ENCODE data around the gene EDEM3.
A peak's percentile ranks its signal among the peaks of the same experiment; 100 is the strongest.
"Not testable (repeated sequence)": the region's sequence is repeated elsewhere in the genome, so short reads cannot be mapped to it uniquely, and the experiment has no call there.

The EDEM3 gene, protein sequence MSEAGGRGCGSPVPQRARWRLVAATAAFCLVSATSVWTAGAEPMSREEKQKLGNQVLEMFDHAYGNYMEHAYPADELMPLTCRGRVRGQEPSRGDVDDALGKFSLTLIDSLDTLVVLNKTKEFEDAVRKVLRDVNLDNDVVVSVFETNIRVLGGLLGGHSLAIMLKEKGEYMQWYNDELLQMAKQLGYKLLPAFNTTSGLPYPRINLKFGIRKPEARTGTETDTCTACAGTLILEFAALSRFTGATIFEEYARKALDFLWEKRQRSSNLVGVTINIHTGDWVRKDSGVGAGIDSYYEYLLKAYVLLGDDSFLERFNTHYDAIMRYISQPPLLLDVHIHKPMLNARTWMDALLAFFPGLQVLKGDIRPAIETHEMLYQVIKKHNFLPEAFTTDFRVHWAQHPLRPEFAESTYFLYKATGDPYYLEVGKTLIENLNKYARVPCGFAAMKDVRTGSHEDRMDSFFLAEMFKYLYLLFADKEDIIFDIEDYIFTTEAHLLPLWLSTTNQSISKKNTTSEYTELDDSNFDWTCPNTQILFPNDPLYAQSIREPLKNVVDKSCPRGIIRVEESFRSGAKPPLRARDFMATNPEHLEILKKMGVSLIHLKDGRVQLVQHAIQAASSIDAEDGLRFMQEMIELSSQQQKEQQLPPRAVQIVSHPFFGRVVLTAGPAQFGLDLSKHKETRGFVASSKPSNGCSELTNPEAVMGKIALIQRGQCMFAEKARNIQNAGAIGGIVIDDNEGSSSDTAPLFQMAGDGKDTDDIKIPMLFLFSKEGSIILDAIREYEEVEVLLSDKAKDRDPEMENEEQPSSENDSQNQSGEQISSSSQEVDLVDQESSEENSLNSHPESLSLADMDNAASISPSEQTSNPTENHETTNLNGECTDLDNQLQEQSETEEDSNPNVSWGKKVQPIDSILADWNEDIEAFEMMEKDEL

DNA sequence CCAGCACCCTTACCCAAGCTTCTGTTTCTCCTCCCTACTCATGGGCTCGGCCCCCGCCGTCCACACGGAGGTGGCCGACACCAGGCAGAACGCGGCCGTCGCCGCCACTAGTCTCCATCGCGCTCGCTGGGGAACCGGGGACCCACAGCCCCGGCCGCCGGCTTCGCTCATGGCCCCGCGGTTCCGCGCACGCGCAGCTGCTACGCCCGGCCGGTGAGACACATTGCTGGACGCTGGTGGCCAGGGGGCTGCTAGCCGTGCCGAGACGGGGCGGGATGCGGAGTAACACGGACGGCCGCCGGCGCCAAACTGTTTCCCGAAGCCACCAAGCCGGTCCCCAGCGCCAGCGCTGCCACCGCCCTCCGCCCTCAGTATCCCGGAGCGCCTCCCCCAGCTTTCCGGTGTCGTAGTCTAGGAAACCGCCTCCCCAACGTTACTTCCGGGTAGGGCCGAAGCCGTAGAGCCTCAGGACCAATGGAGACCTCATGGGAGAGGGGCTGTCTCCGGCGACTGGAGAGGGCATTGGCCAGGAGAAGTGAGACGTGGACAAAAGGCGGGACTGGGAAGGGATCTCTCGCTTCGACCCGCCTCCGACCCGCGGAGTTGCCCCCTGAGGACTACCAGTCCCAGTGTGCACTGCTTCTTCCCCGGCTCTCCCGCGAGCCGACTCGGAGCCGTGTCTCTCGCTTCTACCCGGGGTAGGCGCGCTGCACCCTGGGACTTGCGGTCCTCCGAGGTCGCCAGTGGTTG is at the start of gene EDEM3:
Gene EDEM3, minus strand, starts transcription at position 383 of the 750 bp plus-strand sequence. Its CDS starts 212 bp downstream, at position 171.
- peak; percentile 100 for DNase-seq

DNA sequence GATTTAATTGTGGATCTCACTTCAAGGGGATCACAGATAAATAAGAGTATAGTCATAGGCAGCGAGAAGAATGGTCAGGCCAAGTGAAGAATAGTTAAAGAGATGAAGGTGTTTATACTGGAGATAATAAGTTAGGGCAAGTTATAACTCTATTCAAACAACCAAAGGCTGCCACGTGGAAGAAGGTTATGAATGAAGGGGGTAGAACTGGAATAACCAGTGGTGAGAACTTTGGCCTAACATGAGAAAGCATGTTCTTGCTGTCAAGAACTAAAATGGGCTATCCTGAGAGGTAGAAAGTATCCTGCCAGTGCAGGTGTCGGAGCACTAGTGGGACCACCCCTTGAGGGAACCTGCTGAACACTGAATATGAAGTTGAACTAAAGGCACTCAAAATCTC is 49.6 kb upstream of the EDEM3 start:
- DNase-seq = no peak

DNA sequence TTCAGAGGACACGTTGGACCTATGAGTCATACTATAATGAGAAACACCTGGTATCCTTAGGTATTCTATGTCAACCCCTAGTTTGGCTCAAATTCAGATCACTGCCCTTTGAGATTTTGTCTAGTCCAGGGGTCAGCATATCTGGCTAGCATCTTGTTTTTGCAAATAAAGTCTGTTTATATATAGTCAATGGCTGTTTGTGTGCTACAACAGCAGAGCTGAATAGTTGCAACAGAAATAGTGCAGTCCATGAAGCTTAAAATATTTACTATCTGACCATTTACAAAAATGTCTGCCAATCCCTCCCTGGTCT is 48.5 kb upstream of the EDEM3 start:
- DNase-seq = no peak

DNA sequence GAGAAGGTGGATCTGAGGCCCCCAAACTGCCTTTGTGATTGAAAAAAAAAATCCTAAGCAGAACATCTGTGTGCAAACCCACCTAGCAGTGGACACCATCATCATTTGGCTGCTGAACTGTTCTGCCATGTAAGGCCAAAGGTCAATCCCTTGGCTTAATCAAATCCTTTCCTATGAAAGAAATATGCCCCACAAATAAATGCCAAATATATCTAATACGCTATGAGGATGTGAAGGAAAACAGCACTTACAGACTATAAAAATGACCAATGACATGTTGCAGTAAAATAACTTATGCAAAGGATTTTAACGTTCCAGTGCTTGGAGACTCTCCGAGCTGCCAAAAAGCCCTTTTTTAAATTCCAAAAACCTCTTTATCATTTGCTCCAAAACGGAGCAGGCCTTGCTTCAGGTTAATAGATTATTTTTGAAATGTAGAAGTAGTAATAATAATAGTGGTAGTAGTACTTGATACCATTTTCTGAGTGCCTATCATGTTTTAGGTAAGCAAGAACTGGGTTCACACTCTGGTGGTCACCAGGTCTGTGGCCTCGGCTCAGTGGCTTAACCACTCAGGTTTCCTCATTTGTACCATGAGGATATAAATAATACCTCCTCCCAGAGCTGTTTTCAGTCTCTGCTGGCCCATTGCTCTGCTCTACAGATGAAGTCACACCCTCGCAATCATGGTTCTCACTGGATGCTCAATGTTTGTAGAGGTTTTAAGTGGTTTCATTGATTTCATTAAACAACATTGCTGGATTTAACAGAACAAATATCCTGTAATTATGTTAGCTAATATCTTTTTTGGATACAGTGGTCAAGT is 47.9 kb upstream of the EDEM3 start:
- no peak for DNase-seq

DNA sequence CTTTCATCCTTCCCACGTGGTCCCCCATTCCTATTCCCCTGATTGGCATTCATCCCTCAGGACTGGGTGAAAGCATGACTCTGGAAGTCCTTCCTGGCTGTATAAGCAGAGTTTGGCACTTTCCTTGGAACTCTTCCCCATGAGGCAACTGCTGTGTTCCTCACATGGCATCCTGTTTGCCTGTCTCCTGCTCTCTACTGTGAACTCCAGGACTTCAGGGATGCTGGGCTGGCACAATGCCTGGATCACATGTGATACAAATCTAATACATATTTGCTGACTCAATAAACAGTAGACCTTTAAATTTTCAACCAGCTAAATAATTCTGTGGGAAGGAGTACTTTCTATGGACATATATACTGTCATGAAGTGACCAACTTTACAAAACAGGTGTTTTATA is 46.8 kb upstream of the EDEM3 start:
- DNase-seq = no peak

DNA sequence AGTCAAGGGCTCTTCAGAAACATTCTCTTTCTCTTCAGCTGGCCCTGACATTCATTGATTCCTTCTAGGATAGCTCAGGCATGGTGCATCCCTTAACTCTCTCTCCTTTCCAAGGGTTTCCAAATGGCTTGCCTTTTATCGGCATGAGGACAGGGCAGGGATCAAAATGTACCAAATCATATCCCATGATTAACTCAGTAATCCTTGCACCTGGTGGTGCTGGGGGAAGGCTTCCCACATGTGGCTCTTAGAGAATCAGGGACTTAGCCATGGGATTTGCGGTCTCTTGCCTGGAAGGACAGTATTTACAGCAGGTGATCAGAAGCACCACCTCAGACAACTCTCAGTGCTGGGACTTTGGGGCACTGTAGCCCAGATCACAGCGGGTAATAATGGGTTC is 46.2 kb upstream of the EDEM3 start:
- no peak for DNase-seq

DNA sequence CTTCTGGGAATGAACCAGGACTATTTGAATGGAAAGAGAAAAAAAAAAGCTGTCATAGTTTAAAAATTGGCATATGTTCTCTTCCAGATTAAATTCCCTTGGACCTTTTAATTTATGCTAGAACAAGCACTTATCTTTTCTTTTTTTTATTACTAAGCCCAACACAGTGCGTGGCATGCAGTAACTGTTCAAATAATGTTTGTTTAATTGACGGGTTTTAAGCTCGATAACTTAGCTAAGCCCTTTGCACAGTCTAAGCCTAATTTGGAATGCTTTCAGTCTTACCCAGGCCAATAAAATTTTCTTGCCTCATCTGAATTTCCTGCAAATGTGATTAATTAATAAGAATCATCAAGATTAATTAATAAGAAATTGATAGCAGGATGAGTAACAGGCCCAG is 39.3 kb upstream of the EDEM3 start:
- DNase-seq = no peak

DNA sequence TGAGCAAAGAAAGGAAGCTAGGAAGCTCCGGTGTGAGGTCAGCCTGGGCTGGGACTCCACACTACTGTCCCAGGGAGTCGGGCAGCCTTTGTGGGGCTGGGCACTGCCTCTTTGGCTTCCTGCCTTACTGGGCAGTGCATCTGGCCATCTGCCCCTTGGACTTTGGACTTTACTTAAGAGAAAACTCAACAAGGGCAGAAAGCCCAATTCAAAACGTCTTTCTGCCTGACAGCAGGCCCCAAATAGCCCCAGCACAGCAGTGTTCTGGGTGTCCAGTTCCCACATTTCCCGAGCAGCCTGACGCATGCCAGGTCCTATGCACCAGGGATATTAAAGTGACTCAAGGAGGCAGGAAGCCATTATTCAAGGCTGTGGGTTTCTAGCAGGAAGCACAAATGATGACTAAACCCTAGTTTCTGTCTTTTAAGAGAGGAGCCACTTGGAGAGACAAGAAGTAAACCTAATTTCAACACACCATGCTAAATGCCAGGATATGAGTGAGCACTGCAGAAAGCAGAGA is 37.9 kb upstream of the EDEM3 start:
- DNase-seq = no peak

DNA sequence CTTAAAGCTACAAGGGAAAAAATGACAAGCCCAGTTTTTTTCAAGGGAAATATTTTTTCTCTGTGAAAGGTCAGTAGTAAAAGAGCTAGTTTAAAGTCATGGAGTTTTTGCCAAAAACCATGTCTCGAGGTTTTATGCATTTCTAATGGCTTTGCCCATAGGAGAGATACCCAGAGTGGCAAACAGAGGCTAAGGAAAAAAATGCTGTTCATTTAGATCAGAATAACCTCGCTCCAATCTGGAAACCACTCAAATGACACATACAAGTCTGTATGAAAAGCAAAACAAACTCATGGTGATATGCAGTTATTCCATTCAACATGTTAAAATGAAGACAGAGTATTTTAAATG is 36.9 kb upstream of the EDEM3 start:
- no peak for DNase-seq

DNA sequence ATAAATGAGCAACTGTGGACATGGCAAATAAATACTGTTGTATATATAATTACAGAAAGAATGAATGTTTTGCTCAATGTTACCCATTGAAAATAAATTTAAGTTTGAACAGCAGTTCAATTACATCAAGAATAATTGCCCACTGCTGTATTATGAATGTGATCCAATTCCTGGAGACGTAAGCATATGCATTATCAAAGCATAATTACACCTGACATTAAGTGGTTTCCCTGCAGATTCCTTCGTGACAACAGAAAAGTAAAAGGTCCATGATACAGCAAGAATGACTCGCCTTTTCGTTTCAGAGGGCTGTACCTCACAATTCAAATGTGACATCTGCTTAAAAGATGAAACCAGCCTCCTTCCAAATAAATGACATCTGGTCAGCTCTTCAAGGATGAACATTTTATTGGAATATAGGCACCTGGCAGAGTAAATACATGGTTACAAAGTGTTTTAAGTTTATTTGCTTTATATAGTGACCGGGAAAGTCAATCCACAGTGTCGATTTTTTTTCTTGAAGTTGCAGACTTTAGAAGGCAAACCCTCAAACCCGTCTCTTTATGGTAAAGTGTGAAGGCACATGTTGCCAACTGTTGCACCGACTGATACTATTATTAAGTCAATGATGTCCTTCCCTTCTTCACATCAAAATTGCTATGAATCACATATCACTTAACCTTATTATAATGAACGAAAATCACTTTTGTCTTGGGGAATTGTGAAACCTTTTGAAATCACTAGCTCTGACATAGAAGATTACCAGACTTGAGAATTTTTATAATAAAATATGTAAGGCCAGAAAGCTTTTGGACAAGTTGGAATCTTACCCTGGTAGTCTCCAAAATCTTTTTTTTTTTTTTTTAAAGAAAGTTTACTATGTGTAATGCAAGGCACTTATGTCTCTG is 36.2 kb upstream of the EDEM3 start:
- no peak for DNase-seq

DNA sequence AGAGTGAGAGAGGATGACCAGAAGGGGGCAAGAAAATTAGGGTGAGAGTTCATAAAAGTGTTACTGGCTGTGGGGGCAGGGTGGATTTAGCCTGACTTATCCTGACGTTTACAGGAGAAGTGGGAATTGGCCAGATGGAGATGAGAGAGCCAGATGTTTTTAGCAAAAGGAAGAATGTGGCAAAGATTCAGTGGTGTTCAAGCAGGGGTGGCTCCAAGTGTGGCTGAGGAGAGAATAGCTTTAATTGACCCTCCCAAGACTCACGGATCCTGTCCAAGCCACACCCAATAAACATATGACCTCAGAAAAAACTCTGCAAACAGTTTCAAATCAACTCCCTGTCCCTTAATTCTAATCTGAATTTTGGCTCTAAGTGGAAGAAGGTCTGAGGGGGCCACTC is 35.2 kb upstream of the EDEM3 start:
- no peak for DNase-seq

DNA sequence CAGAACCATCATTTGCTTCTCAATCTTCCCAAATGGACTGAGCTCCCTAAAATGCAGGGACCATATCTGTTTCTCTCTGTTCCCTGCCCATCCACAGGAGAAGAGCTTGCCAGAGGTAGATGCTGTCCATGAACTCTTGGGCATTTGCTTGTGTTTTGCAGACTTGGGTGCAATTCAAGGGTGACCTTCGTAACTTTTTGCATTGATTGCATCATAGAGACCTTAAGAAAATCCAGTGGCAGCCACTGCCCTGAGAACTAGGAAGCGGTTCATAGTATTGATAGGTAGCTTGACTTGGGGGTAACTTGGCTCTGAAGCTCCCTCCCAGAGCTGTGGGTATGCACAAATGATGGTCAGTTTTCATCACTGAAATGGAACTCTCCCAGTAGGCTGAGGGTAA is 34.3 kb upstream of the EDEM3 start:
- DNase-seq = peak; percentile 45

DNA sequence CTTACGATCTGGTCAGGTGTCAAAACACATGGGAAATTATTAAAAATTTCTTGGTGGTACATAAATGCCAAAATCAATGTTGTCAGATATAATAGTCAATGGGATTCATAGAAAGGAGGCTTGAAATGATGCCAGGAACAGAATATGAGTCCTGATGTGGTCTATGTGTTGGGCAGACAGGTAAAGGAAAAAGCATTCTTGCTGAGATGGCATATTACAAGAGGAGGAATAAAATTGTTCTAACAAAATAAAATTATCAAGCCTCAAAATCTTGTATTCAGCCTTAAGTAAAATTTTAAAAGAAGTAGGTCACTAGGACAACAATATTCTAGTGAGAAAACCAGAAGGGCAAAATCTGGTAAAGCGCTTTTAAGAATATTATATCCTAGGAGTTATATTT is 30.9 kb upstream of the EDEM3 start:
- DNase-seq = no peak

DNA sequence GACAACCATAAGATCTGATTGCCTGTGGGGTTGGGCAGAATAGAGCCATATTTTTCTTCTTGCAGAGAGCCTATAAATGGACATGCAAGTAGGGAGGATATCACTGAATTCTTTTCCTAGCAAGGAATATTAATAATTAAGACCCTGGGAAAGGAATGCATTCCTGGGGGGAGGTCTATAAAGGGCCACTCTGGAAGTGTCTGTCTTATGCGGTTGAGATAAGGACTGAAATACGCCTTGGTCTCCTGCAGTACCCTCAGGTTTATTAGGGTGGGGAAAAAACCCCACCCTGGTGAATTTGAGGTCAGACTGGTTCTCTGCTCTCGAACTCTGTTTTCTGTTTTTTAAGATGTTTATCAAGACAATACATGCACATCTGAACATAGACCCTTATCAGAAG is 29.1 kb upstream of the EDEM3 start:
- not testable (repeated sequence) for DNase-seq

DNA sequence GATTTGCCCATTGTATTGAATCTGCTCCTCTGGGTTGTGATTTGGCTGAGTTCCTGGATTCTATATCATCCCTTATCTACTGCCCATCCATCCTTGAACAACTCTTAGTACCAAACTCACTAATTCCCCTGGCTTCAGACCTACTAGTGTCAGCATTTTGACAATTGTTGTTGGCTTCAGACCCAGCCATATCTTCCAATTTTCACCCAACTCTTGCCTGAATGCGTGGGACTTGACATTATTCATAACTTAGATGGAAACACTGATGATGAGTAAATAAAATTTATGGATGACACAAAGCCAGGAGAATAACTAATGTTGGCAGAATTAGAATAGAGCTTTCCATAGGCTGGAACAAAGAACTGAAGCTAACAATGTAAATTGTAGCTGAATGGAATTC is 27.3 kb upstream of the EDEM3 start:
- DNase-seq = no peak

DNA sequence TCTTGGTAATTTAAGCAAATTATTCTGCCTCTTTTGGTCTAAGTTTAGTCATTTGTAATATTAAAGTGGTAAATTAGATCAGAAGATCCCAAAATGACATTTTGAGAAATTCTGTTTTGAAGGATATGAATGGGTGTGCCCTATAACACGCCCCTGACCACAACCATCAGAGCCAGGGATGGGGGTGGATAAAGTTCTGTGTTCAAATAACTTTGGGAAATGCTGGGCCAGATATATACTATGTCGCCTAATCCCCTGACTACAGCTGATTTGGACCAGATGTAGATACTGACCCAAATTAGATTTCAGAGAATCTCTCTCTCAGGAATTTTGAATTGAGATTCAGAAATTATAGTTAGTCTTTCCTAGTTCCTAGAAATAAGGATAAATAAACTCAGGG is 21.2 kb upstream of the EDEM3 start:
- DNase-seq = peak; percentile 29

DNA sequence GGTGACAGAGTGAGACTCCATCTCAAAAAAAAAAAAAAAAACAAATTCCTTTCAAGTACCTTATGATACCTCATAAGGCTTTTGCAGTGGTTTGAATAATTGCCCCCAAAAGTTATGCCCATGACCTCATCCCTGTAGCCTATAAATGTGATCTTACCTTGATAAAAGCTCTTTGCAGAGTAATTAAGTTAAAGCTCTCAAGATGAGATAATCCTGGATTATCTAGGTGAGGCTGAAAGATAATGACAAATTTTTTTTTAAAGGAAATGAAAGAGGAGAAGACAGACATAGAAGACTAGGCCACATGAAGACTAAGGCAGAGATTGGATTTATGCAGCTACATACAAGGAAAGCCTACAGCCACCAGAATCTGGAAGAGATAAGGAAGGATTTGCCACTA is 20.7 kb upstream of the EDEM3 start:
- no peak for DNase-seq

DNA sequence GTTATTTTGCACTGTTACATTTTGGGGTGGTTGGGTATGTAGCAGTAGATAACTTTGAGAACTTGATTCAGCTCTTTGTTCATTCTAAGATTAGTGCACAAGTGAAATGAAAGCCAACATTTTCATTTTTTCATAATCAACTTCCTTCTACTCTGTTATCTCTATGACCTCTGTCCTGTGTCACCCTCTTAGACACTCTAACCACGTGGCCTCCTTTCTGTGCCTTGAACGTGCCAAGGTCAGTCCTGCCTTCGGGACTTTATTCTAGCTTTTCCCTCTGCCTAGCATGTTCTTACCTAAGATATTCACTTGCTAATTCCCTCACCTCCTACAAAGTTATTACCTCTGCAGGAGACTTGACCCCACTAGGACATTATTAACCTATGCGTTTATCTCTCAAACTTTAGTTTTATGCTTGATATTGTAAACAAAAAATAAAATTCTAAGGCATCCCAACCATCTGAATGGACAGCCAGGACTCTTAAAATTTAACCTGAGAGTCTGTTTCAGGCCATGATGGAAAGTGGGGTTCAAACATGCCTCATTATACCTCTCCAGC is 19.2 kb upstream of the EDEM3 start:
- peak; percentile 69 for DNase-seq

DNA sequence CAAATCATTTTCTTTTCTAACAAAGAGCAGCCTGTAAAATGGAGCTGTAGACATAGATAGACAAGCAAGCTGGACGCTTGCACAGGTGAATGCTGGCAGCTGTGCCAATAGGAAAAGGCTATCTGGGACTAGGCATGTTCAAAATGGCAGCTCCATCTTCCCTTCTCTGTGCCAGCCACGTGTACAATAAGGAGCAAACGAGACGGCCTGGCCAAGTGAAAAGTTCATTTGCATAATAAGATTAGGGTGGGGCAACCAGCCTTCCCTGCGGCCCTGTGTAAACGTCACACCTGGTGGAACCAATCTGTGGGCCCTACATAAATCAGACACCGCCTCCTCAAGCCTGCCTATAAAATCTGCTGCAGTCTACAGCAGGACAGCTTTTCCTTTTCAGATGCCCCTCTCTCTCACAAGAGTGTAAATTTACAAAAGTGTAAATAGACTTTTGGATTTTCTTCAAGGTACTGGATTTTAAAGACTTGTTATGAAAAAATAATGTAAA is 16.6 kb upstream of the EDEM3 start:
- peak; percentile 79 for DNase-seq

DNA sequence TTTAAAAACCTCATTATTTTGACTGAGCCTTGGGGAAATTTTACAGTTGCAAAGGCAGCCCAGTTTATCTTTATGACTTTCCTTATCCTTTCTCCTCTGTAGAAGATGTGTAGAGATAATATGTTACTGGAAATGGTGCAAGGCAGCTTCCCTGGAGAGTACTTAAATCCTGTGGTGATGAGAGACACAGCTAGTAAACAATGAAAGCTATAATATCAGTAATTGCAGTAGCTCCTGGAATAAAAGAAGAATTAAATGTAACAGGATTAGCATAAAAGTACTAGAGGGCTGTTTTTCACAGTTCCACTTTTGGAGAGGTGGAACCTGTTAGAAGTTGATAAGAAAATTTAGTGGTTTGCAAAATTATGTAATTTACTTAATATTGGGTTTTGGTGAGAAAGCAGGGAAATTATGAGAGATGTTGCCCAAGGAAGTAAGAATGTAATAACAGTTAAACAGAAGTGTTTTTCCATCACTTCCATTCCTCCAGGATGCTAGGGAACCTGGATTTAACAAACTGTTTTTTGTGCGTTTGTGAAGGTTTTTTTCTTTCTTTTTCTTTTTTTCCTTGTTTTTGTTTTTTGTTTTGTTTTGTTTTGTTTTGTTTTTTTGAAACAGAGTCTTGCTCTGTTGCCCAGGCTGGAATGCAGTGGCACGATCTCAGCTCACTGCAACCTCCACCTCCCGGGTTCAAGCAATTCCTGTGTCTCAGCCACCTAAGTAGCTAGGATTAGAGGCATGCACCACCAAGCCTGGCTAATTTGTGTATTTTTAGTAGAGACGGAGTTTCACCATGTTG is 15.7 kb upstream of the EDEM3 start:
- peak; percentile 70 for DNase-seq
